ENCODE data around the gene ZBTB47. TPM values are rescaled to one million over a fixed set of nuclear protein-coding genes. Genes with fewer than 3 reads are reported as not detected.

The ZBTB47 gene
- total RNA-seq, 1 donor from 2014 or later: 20.5 TPM

DNA sequence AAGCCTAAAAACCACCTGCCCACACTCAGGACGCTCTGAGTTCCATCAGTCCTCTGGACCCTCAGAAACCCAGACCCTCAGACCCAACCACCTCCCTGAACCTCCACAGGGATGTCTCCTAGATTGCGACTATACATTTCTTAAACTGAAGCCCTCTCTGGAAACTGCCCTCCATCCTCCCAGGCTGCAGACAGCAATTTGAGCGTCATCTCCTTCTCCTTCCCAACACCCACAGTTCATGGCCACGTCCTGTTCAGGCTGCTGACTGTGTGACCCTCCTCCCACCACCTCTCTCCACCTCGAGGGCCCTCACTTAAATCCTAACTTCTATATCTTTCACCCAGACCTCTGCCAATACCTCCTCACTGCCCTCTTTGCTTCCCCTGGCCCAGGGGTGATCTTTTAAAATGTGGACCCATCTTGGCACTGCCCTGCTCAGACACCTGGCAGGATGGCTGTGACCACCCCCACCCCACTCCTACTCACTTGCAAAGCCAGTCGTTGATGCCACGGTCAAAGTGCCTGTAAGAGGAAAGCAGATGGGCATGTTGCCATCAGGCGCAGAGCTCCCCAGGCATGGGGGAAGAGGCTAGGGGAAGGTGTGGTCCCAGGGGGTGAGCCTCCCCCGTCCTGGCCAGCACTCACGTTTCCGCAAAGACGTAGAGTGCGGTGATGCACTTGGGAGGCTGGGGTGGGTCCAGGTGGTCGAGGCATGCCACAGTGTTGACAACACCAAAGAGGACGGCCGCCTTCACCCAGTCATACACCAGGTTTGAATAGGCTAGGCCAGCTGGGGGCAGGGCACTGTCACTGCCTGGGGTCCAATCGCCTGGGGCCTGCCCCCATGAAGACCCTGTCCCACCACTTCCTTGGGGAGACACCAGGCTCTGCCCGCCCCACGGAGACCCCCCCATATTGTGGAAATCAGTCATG, 43.1 kb downstream of the ZBTB47 start:
- no peaks in the 10 kb centered on the region for H3K9me3 Mint-ChIP-seq (ENCODE audit: unreplicated experiment)
- TF ChIP-seq, protein P1, sequence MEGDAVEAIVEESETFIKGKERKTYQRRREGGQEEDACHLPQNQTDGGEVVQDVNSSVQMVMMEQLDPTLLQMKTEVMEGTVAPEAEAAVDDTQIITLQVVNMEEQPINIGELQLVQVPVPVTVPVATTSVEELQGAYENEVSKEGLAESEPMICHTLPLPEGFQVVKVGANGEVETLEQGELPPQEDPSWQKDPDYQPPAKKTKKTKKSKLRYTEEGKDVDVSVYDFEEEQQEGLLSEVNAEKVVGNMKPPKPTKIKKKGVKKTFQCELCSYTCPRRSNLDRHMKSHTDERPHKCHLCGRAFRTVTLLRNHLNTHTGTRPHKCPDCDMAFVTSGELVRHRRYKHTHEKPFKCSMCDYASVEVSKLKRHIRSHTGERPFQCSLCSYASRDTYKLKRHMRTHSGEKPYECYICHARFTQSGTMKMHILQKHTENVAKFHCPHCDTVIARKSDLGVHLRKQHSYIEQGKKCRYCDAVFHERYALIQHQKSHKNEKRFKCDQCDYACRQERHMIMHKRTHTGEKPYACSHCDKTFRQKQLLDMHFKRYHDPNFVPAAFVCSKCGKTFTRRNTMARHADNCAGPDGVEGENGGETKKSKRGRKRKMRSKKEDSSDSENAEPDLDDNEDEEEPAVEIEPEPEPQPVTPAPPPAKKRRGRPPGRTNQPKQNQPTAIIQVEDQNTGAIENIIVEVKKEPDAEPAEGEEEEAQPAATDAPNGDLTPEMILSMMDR (IDR thresholded peaks at IDR 0.05; ENCODE audit: unreplicated experiment): no peak
- no peak for DNase-seq (ENCODE audit: low spot score)
- no peaks in the 10 kb centered on the region for H3K36me3 Mint-ChIP-seq (ENCODE audit: low read depth, unreplicated experiment)
- H3K4me3 Mint-ChIP-seq (ENCODE audit: unreplicated experiment): no peak overlapping the region
- H3K27ac Mint-ChIP-seq (ENCODE audit: unreplicated experiment): no peak overlapping the region
- peaks cover 9% of the 10 kb centered on the region for H3K27me3 Mint-ChIP-seq (ENCODE audit: unreplicated experiment)
- no peaks in the 10 kb centered on the region for H3K4me1 Mint-ChIP-seq (ENCODE audit: unreplicated experiment)

DNA sequence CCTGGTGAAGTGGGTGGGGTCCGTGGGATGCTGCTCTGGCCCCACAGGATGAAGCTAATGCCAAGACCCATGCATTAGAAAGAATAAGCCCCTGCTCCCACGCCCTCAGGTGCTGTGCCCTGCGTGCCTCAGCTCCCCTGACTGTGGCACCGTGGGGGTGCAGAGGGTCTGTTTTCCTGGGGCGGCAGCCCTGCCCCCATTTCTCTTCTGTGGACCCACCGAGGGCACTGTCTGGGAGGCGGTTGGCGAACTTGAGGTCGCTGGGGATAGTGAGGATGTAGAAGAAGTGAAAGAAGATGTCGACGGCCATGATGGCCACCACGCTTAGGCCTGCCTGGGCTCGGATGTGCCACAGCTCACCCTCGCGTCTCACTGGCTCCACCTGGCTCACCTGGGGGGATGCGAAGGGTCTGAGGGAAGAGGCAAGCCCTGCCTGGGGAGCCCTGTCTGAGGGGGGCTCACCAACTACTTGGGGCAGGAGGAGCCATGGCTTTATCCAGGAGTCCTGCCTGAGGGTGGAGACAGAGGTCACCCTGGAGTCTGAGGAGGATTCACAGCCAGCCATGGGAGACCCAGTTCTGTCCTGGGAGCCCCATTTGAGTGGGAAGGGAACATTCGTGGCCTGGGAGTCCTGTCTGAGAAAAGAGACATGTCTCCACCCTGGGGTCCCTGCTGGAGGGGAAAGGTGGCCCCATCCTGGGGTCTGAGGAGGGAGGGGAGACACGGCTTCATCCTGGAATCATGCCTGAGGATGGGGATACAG, 44.0 kb downstream of the ZBTB47 start:
- DNase-seq (ENCODE audit: low spot score): no peak
- TF ChIP-seq, protein P1 (IDR thresholded peaks at IDR 0.05; ENCODE audit: unreplicated experiment): no peak
- peaks cover 9% of the 10 kb centered on the region for H3K27me3 Mint-ChIP-seq (ENCODE audit: unreplicated experiment)
- H3K9me3 Mint-ChIP-seq (ENCODE audit: unreplicated experiment): no peaks in the 10 kb centered on the region
- H3K4me1 Mint-ChIP-seq (ENCODE audit: unreplicated experiment): no peaks in the 10 kb centered on the region
- H3K36me3 Mint-ChIP-seq (ENCODE audit: low read depth, unreplicated experiment): no peaks in the 10 kb centered on the region
- no peak overlapping the region for H3K4me3 Mint-ChIP-seq (ENCODE audit: unreplicated experiment)
- no peak overlapping the region for H3K27ac Mint-ChIP-seq (ENCODE audit: unreplicated experiment)

DNA sequence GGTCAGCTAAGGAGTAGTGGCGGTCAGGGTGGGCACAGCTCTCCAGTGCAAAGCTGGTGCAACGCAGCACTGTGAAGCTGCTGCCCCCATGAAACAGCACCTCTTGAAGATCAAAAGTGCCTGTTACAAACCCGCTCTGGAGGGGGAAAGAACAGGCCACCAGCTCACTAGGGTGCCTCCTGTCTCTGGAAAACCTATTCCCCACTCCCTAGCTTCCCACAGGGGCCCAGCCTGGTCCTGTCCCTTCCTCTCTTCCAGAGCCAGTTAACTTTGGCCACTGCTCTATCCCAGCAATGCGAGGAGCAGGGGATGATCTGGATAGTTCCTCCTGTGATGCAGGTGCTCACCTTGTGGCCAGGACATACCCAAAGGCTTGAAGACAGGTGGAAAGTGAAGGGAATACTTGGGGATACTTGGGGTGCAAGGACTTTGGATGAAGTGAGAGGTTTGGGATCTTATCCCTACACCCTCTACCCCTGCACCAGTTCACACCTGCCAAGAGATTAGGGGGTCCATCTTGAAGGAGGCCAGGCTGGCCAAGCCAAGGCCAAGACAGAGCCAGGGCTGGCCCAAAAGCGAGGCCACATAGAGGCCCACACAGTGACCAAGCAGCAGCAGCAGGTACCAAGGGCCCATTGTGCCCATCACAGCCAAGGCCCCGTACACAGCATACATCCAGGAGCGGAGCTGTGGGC, 44.9 kb downstream of the ZBTB47 start:
- Mint-ChIP-seq H3K27ac (ENCODE audit: unreplicated experiment) (no peak overlapping the region), H3K36me3 (ENCODE audit: low read depth, unreplicated experiment) (no peaks in the 10 kb centered on the region), H3K9me3 (ENCODE audit: unreplicated experiment) (no peaks in the 10 kb centered on the region), H3K4me1 (ENCODE audit: unreplicated experiment) (no peaks in the 10 kb centered on the region), H3K4me3 (ENCODE audit: unreplicated experiment) (no peak overlapping the region), H3K27me3 (ENCODE audit: unreplicated experiment) (peaks cover 13% of the 10 kb centered on the region)
- TF ChIP-seq, protein P1 (IDR thresholded peaks at IDR 0.05; ENCODE audit: unreplicated experiment): no peak
- DNase-seq (ENCODE audit: low spot score): no peak

DNA sequence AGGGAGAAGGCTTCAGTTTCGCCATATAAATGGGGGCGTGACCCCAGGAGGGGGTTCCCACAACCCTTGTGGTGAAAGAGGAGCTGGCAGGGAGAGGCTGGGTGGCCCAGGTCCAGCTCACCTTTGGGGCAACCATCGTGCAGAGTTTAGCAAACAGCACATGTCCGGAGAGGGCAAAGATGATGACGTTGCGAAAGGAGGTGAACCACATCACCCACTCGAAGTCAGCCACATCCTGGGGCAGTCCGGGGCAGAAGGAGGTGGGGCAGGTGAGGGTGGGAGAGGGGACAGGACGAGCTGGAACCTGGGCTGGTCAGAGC, 45.4 kb downstream of the ZBTB47 start:
- Mint-ChIP-seq H3K4me1 (ENCODE audit: unreplicated experiment) (no peaks in the 10 kb centered on the region), H3K36me3 (ENCODE audit: low read depth, unreplicated experiment) (no peaks in the 10 kb centered on the region), H3K27ac (ENCODE audit: unreplicated experiment) (no peak overlapping the region), H3K9me3 (ENCODE audit: unreplicated experiment) (no peaks in the 10 kb centered on the region), H3K27me3 (ENCODE audit: unreplicated experiment) (peaks cover 13% of the 10 kb centered on the region), H3K4me3 (ENCODE audit: unreplicated experiment) (no peak overlapping the region)
- DNase-seq (ENCODE audit: low spot score): no peak
- TF ChIP-seq, protein P1 (IDR thresholded peaks at IDR 0.05; ENCODE audit: unreplicated experiment): no peak
